K562 (cell line): ENCODE data around the gene HOMEZ. TPM values are rescaled to one million over a fixed set of nuclear protein-coding genes. Genes with fewer than 3 reads are reported as not detected.

Experiments
- BCLAF1 ChIP-seq, 2 experiments: fragments of 450-650 bp in 1 of 2; IDR thresholded peaks; 2 replicates each; pipeline ENCODE4 v1.6.1; 2011 to 2017; ENCODE audit warnings: low read depth in 2 of 2, antibody characterized with exemption in 1 of 2, borderline replicate concordance in 1 of 2, low read length in 1 of 2, mild to moderate bottlenecking in 1 of 2, mixed read lengths in 1 of 2; ENCODE audit not compliant: control insufficient read depth in 1 of 2
- CREB3L1 ChIP-seq: fragments of 450-650 bp; IDR thresholded peaks from 2 replicates; pipeline ENCODE4 v1.6.1; 2014; ENCODE audit warnings: low read depth, mild to moderate bottlenecking, moderate library complexity, borderline replicate concordance
- GABPA ChIP-seq: fragments of 200-800 bp; sonication (Bioruptor generic); conservative IDR thresholded peaks from 2 replicates; pipeline ENCODE4 v1.6.1; 2016; ENCODE audit warnings: low read depth, missing genetic modification characterization, missing compliant biosample characterization
- IRF9 ChIP-seq: fragments of 450-650 bp; IDR thresholded peaks from 2 replicates; pipeline ENCODE4 v1.6.1; 2016; ENCODE audit warnings: missing biosample characterization, missing genetic modification characterization
- MTA1 ChIP-seq: fragments of 450-650 bp; IDR thresholded peaks from 2 replicates; pipeline ENCODE4 v1.6.1; 2017; ENCODE audit warnings: borderline replicate concordance
- MTA3 ChIP-seq: fragments of 450-650 bp; formaldehyde crosslinking; IDR thresholded peaks from 2 replicates; pipeline ENCODE4 v1.6.1; 2017; ENCODE audit warnings: mild to moderate bottlenecking, borderline replicate concordance
- NFATC3 ChIP-seq: fragments of 450-650 bp; IDR thresholded peaks from 2 replicates; pipeline ENCODE4 v1.6.1; 2017; ENCODE audit warnings: mild to moderate bottlenecking
- NONO ChIP-seq, 2 experiments: fragments of 200-400 bp in 1 of 2; fragments of 450-650 bp in 1 of 2; formaldehyde crosslinking in 1 of 2; IDR thresholded peaks; 2 replicates each; pipeline ENCODE4 v1.6.1; 2017; ENCODE audit warnings: low read depth in 2 of 2, mild to moderate bottlenecking in 2 of 2, moderate library complexity in 2 of 2, low read length in 1 of 2
- RFX7 ChIP-seq: fragments of 250-450 bp; sonication (Bioruptor Pico); IDR thresholded peaks from 2 replicates; pipeline ENCODE4 v1.5.1; 2021; ENCODE audit warnings: mild to moderate bottlenecking
- SRF ChIP-seq, 2 experiments: fragments of 250-450, 450-650 bp in 1 of 2; sonication (Bioruptor Pico) in 1 of 2; sonication (generic) in 1 of 2; formaldehyde crosslinking; IDR thresholded peaks; 2 replicates each; pipeline versions ENCODE4 v1.5.0 to v1.5.1; 2020 to 2022; ENCODE audit warnings: mild to moderate bottlenecking in 1 of 2, missing genetic modification reagents in 1 of 2
- ZNF449 ChIP-seq: fragments of 250-450 bp; sonication (Bioruptor Pico); IDR thresholded peaks from 2 replicates; pipeline ENCODE4 v1.8.0; 2022; ENCODE audit warnings: moderate library complexity, mild to moderate bottlenecking, inconsistent platforms
- ZNF780A ChIP-seq: fragments of 250-450 bp; sonication (Bioruptor Pico); IDR thresholded peaks from 2 replicates; pipeline ENCODE4 v1.5.0; 2021; ENCODE audit warnings: mild to moderate bottlenecking
- polyA plus RNA-seq, 8 experiments: library from polyadenylated mRNA; depleted of rRNA in 4 of 8; stranded (reverse) in 5 of 8; unstranded in 3 of 8; fragments of >200 nt; fragmentation: Nextera tagmentation in 2 of 8; fragmentation: Illumina TruSeq in 1 of 8; extraction: Ambion mirVana in 2 of 8; extraction: Trizol in 1 of 8; gene quantifications; 2 replicates each; pipeline versions ENCODE4 v1.2.1 to v1.2.3, GENCODE V29; 2011 to 2014; ENCODE audit warnings: inconsistent platforms in 1 of 8, missing spikeins in 1 of 8
- total RNA-seq, 7 experiments: library from RNA; depleted of rRNA in 6 of 7; stranded (reverse); fragments of >200 nt in 6 of 7; fragmentation: Illumina TruSeq in 2 of 7; extraction: Trizol in 2 of 7; gene quantifications; 2 replicates each; pipeline versions ENCODE4 v1.2.1 to v1.2.3, GENCODE V29; 2011 to 2021; ENCODE audit warnings: low replicate concordance in 1 of 7
- TF ChIP-seq, protein P1 (sequence below): fragments of 250-450 bp; sonication (Bioruptor Pico); IDR thresholded peaks from 2 replicates; pipeline ENCODE4 v1.8.0; 2022; ENCODE audit warnings: moderate library complexity, mild to moderate bottlenecking, inconsistent platforms
- TF ChIP-seq, protein P2 (sequence below): fragments of 200-800 bp; sonication (Bioruptor generic); IDR thresholded peaks from 2 replicates; pipeline ENCODE4 v1.6.1; 2017; ENCODE audit warnings: missing genetic modification characterization, missing compliant biosample characterization

HOMEZ gene
- total and polyA plus RNA-seq, 9 of the 15 experiments (the other 6 are each of a cell fraction or from before 2014, with no cell fraction given), result 3.0 to 30.2 (median 16.9) TPM

DNA sequence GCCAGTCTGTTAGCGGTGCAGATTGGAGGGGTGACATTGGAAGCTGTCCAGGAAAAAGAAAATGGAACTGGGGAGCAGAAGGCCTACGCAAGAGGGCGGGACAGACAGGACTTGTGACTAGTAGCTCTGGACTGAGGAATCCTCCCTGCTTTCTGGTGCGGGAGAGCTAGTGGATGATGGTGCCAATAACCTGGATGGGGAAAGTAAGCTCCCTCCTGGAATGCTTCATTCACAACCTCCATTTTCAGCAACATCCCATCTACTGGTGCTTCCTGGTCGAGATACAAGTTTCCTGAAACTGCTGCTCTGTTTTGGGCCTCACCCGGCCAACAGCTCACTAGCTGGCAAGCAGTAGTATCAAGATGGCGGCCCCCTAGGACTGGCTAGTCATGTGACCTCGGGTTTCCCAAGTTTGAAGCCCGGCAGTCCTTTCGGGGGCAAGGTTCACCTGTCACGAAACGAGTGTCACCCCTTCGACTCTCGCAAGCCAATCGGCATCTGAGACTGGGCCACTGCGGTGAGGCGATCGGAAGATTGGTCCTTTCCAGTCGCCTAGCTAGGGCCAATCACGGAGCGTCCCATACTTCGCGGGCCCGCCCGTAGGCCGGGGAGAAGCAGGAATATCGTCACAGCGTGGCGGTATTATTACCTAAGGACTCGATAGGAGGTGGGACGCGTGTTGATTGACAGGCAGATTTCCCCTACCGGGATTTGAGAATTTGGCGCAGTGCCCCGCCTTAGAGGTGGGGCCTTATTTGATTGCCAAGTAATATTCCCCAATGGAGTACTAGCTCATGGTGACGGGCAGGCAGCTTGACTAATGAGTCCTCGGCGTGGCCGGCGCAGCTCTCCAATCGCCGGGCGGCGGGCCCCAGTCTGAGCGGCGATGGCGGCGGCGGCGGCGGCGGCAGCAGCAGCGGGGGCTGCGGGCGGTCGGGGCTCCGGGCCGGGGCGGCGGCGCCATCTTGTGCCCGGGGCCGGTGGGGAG, 34.9 kb upstream of the HOMEZ start, which contains the start of gene PABPN1 (continued):
- TF ChIP-seq, protein P1, sequence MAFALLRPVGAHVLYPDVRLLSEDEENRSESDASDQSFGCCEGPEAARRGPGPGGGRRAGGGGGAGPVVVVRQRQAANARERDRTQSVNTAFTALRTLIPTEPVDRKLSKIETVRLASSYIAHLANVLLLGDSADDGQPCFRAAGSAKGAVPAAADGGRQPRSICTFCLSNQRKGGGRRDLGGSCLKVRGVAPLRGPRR (CRISPR knock-in tag), result no peak; the same call in 1 of the 2 replicates
- TF ChIP-seq ZNF449 (no peak), NFATC3 (peak; percentile 21; the same call in 1 of the 2 replicates), CREB3L1 (peak; percentile 71; the same call in 1 of the 2 replicates), MTA1 (0 out of 2 replicates have a peak, but pooled peaks have one; percentile 19), IRF9 (0 out of 2 replicates have a peak, but pooled peaks have one; percentile 3), MTA3 (peak; percentile 95), BCLAF1 (IDR thresholded peaks at IDR 0.05; ENCODE audit: borderline replicate concordance in 1 of 2, control insufficient read depth in 1 of 2, low read depth in 2 of 2, low read length in 1 of 2) (no peak), NONO (IDR thresholded peaks at IDR 0.05; ENCODE audit: low read depth in 2 of 2, low read length in 1 of 2) (peak in 1 of 2 experiments; percentile 48; a peak in 1 of 4 replicates), RFX7 (0 out of 2 replicates have a peak, but pooled peaks have one; percentile 13), ZNF780A (no peak), SRF (CRISPR knock-in tag; IDR thresholded peaks at IDR 0.05) (peak; percentile 10 to 51; a peak in 2 of 4 replicates), GABPA (peak; percentile 88)
- TF ChIP-seq, protein P2, sequence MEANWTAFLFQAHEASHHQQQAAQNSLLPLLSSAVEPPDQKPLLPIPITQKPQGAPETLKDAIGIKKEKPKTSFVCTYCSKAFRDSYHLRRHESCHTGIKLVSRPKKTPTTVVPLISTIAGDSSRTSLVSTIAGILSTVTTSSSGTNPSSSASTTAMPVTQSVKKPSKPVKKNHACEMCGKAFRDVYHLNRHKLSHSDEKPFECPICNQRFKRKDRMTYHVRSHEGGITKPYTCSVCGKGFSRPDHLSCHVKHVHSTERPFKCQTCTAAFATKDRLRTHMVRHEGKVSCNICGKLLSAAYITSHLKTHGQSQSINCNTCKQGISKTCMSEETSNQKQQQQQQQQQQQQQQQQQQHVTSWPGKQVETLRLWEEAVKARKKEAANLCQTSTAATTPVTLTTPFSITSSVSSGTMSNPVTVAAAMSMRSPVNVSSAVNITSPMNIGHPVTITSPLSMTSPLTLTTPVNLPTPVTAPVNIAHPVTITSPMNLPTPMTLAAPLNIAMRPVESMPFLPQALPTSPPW, result peak; percentile 90
